HEK293 (cell line): Measurements from ENCODE around the gene HOXA4.

Experiments used
- CTCF ChIA-PET: fragments of 350-600 bp; formaldehyde crosslinking; extraction: SDS; loops from one replicate; lab custom pipeline; 2021; ENCODE audit warnings: antibody characterized with exemption; lab: Yijun Ruan, JAX
- POLR2A ChIA-PET: fragments of 300-600 bp; formaldehyde crosslinking; extraction: SDS; loops from one replicate; lab custom pipeline; 2020; ENCODE audit warnings: antibody characterized with exemption, inconsistent platforms; lab: Yijun Ruan, JAX
- H3K27ac ChIP-seq: fragments of 200-500 bp; sonication (Bioruptor generic); 2 replicates; pipeline ENCODE4 v1.5.1; 2014; ENCODE audit warnings: low read depth, low read length, control low read depth, inconsistent platforms; ENCODE audit errors: extremely low read depth
- H3K36me3 ChIP-seq, 2 experiments: fragments of 200-500 bp in 1 of 2; sonication (Bioruptor generic) in 1 of 2; 1 replicate in 1 of 2; 2 replicates in 1 of 2; pipeline ENCODE4 v1.5.1; 2014 to 2017; ENCODE audit warnings: inconsistent platforms in 2 of 2, low read length in 2 of 2; ENCODE audit not compliant: control insufficient read depth in 2 of 2, insufficient read depth in 1 of 2
- H3K4me1 ChIP-seq: fragments of 200-500 bp; sonication (Bioruptor generic); 2 replicates; pipeline ENCODE4 v1.5.1; 2014; ENCODE audit warnings: mild to moderate bottlenecking, low read length, inconsistent platforms; ENCODE audit not compliant: control insufficient read depth, insufficient read depth
- H3K4me3 ChIP-seq: 2 replicates; pipeline ENCODE4 v1.5.1; 2011; ENCODE audit warnings: low read depth, mild to moderate bottlenecking, control low read depth, low read length, moderate library complexity
- H3K9me3 ChIP-seq: fragments of 200-500 bp; sonication (Bioruptor generic); 2 replicates; pipeline ENCODE4 v1.5.1; 2014; ENCODE audit warnings: low read depth, low read length, inconsistent platforms; ENCODE audit not compliant: control insufficient read depth, insufficient read depth
- BCL11B ChIP-seq: fragments of 450-650 bp; formaldehyde crosslinking; IDR thresholded peaks from 2 replicates; pipeline ENCODE4 v1.5.1; 2016; ENCODE audit warnings: low read depth, missing biosample characterization, missing genetic modification characterization
- HOXC10 ChIP-seq: sonication (generic); formaldehyde crosslinking; IDR thresholded peaks from 2 replicates; pipeline ENCODE4 v1.8.1; 2023; ENCODE audit warnings: mild to moderate bottlenecking, missing genetic modification reagents
- KLF16 ChIP-seq: fragments of 450-650 bp; formaldehyde crosslinking; IDR thresholded peaks from 2 replicates; pipeline ENCODE4 v1.5.1; 2017; ENCODE audit warnings: missing biosample characterization, missing genetic modification characterization
- KLF9 ChIP-seq: fragments of 450-650 bp; formaldehyde crosslinking; IDR thresholded peaks from 2 replicates; pipeline ENCODE4 v1.5.1; 2016; ENCODE audit warnings: missing biosample characterization, missing genetic modification characterization, low read depth
- WT1 ChIP-seq: fragments of 450-650 bp; formaldehyde crosslinking; IDR thresholded peaks from 2 replicates; pipeline ENCODE4 v1.5.1; 2016; ENCODE audit warnings: missing biosample characterization, missing genetic modification characterization
- ZBTB17 ChIP-seq: fragments of 450-650 bp; formaldehyde crosslinking; IDR thresholded peaks from 2 replicates; pipeline ENCODE4 v1.5.1; 2016; ENCODE audit warnings: missing biosample characterization, missing genetic modification characterization
- ZBTB7A ChIP-seq: fragments of 450-650 bp; formaldehyde crosslinking; IDR thresholded peaks from 2 replicates; pipeline ENCODE4 v1.5.1; 2016; ENCODE audit warnings: low read depth, missing biosample characterization, missing genetic modification characterization
- ZNF114 ChIP-seq: fragments of 450-650 bp; formaldehyde crosslinking; IDR thresholded peaks from 2 replicates; pipeline ENCODE4 v1.5.0; 2017; ENCODE audit warnings: missing biosample characterization, missing genetic modification characterization
- ZNF140 ChIP-seq: fragments of 450-650 bp; formaldehyde crosslinking; IDR thresholded peaks from 2 replicates; pipeline ENCODE4 v1.5.1; 2016; ENCODE audit warnings: missing biosample characterization, missing genetic modification characterization
- ZNF24 ChIP-seq: fragments of 450-650 bp; formaldehyde crosslinking; IDR thresholded peaks from 2 replicates; pipeline ENCODE4 v1.5.1; 2016; ENCODE audit warnings: missing biosample characterization, missing genetic modification characterization
- ZNF354C ChIP-seq: fragments of 450-650 bp; formaldehyde crosslinking; IDR thresholded peaks from 2 replicates; pipeline ENCODE4 v1.5.1; 2016; ENCODE audit warnings: missing biosample characterization, missing genetic modification characterization, low read depth, borderline replicate concordance
- ZNF558 ChIP-seq: fragments of 450-650 bp; formaldehyde crosslinking; IDR thresholded peaks from 2 replicates; pipeline ENCODE4 v1.5.1; 2016; ENCODE audit warnings: missing biosample characterization, missing genetic modification characterization
- ZNF600 ChIP-seq: fragments of 450-650 bp; formaldehyde crosslinking; IDR thresholded peaks from 2 replicates; pipeline ENCODE4 v1.5.1; 2016; ENCODE audit warnings: missing biosample characterization, missing genetic modification characterization
- ZNF660 ChIP-seq: fragments of 450-650 bp; IDR thresholded peaks from 2 replicates; pipeline ENCODE4 v1.5.1; 2018; ENCODE audit warnings: missing biosample characterization, mild to moderate bottlenecking, missing genetic modification characterization
- ZNF777 ChIP-seq: fragments of 450-650 bp; formaldehyde crosslinking; IDR thresholded peaks from 2 replicates; pipeline ENCODE4 v1.5.1; 2017; ENCODE audit warnings: missing biosample characterization, missing genetic modification characterization, borderline replicate concordance
- ZNF843 ChIP-seq: fragments of 450-650 bp; formaldehyde crosslinking; IDR thresholded peaks from 2 replicates; pipeline ENCODE4 v1.5.1; 2016; ENCODE audit warnings: missing biosample characterization, missing genetic modification characterization
- TF ChIP-seq, protein P1 (sequence below): fragments of 450-650 bp; formaldehyde crosslinking; IDR thresholded peaks from 2 replicates; pipeline ENCODE4 v1.5.1; 2016; ENCODE audit warnings: missing biosample characterization, missing genetic modification characterization
- TF ChIP-seq, protein P2 (sequence below): fragments of 450-650 bp; formaldehyde crosslinking; IDR thresholded peaks from 2 replicates; pipeline ENCODE4 v1.5.1; 2017; ENCODE audit warnings: missing biosample characterization, missing genetic modification characterization
- TF ChIP-seq, protein P3 (sequence below): fragments of 450-650 bp; formaldehyde crosslinking; IDR thresholded peaks from 2 replicates; pipeline ENCODE4 v1.5.0; 2017; ENCODE audit warnings: missing biosample characterization, missing genetic modification characterization, borderline replicate concordance
- TF ChIP-seq, protein P4 (sequence below): fragments of 450-650 bp; formaldehyde crosslinking; IDR thresholded peaks from 2 replicates; pipeline ENCODE4 v1.5.1; 2016; ENCODE audit warnings: missing biosample characterization, missing genetic modification characterization
- TF ChIP-seq, protein P5 (sequence below): fragments of 450-650 bp; formaldehyde crosslinking; IDR thresholded peaks from 2 replicates; pipeline ENCODE4 v1.5.1; 2016; ENCODE audit warnings: missing biosample characterization, missing genetic modification characterization

Gene HOXA4

DNA sequence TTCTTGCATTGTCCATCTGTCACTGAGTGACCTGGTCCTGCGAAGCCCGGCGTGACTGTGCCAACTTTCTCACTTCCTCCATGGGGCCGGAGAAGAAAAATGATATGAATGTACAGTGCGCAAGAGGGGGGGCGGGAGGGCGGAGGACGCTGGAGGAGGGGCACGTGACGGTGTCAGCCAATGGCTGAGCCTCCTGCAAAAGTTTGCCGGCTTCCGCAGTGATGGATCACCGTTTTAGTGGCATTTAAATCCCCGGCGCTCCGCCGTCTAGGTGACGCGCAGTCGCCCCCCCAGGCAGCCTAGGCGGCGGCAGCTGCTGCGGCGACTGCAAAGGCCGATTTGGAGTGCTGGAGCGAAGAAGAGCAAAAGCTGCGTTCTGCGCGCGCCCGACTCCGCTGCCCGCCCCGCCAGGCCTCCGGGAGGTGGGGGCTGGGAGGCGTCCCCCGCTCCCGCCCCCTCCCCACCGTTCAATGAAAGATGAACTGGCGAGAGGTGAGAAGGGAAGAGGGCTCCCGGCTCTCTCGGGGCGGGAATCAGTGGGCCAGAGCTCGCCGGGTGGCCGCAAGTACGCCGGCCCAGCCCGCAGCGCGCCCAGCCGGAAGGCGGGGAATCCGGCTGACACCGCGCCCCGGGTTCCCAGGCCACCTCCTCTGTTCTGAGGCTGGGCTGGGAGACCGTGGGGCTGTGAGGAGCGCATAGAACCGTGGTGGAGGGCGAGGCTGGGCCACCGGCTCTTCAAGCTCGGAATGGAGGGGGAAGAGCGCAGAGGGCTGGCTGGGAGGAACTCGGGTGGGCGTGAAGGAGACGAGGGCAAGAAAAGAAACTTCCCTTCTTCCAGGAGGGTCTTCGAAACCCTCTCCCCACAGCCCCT is 34.4 kb downstream of the HOXA4 start, which contains the start of gene HOXA1 (continued):
- TF ChIP-seq, protein P1, sequence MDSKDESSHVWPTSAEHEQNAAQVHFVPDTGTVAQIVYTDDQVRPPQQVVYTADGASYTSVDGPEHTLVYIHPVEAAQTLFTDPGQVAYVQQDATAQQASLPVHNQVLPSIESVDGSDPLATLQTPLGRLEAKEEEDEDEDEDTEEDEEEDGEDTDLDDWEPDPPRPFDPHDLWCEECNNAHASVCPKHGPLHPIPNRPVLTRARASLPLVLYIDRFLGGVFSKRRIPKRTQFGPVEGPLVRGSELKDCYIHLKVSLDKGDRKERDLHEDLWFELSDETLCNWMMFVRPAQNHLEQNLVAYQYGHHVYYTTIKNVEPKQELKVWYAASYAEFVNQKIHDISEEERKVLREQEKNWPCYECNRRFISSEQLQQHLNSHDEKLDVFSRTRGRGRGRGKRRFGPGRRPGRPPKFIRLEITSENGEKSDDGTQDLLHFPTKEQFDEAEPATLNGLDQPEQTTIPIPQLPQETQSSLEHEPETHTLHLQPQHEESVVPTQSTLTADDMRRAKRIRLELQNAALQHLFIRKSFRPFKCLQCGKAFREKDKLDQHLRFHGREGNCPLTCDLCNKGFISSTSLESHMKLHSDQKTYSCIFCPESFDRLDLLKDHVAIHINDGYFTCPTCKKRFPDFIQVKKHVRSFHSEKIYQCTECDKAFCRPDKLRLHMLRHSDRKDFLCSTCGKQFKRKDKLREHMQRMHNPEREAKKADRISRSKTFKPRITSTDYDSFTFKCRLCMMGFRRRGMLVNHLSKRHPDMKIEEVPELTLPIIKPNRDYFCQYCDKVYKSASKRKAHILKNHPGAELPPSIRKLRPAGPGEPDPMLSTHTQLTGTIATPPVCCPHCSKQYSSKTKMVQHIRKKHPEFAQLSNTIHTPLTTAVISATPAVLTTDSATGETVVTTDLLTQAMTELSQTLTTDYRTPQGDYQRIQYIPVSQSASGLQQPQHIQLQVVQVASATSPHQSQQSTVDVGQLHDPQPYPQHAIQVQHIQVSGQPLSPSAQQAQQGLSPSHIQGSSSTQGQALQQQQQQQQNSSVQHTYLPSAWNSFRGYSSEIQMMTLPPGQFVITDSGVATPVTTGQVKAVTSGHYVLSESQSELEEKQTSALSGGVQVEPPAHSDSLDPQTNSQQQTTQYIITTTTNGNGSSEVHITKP (tag by site-specific recombination): 0 out of 2 replicates have a peak, but pooled peaks have one; percentile 7
- TF ChIP-seq KLF16 (tag by site-specific recombination) (no peak; the same call in 1 of the 2 replicates), KLF9 (tag by site-specific recombination) (no peak), HOXC10 (0 out of 2 replicates have a peak, but pooled peaks have one; percentile 59), ZNF843 (tag by site-specific recombination) (peak; percentile 35; the same call in 1 of the 2 replicates), ZNF600 (peak; percentile 85), ZNF660 (tag by site-specific recombination) (peak; percentile 55; the same call in 1 of the 2 replicates)
- TF ChIP-seq, protein P2, sequence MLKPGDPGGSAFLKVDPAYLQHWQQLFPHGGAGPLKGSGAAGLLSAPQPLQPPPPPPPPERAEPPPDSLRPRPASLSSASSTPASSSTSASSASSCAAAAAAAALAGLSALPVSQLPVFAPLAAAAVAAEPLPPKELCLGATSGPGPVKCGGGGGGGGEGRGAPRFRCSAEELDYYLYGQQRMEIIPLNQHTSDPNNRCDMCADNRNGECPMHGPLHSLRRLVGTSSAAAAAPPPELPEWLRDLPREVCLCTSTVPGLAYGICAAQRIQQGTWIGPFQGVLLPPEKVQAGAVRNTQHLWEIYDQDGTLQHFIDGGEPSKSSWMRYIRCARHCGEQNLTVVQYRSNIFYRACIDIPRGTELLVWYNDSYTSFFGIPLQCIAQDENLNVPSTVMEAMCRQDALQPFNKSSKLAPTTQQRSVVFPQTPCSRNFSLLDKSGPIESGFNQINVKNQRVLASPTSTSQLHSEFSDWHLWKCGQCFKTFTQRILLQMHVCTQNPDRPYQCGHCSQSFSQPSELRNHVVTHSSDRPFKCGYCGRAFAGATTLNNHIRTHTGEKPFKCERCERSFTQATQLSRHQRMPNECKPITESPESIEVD (tag by site-specific recombination): 0 out of 2 replicates have a peak, but pooled peaks have one; percentile 4
- TF ChIP-seq, protein P3, sequence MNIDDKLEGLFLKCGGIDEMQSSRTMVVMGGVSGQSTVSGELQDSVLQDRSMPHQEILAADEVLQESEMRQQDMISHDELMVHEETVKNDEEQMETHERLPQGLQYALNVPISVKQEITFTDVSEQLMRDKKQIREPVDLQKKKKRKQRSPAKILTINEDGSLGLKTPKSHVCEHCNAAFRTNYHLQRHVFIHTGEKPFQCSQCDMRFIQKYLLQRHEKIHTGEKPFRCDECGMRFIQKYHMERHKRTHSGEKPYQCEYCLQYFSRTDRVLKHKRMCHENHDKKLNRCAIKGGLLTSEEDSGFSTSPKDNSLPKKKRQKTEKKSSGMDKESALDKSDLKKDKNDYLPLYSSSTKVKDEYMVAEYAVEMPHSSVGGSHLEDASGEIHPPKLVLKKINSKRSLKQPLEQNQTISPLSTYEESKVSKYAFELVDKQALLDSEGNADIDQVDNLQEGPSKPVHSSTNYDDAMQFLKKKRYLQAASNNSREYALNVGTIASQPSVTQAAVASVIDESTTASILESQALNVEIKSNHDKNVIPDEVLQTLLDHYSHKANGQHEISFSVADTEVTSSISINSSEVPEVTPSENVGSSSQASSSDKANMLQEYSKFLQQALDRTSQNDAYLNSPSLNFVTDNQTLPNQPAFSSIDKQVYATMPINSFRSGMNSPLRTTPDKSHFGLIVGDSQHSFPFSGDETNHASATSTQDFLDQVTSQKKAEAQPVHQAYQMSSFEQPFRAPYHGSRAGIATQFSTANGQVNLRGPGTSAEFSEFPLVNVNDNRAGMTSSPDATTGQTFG (tag by site-specific recombination): no peak
- TF ChIP-seq, all 188 proteins: peak for 42

DNA sequence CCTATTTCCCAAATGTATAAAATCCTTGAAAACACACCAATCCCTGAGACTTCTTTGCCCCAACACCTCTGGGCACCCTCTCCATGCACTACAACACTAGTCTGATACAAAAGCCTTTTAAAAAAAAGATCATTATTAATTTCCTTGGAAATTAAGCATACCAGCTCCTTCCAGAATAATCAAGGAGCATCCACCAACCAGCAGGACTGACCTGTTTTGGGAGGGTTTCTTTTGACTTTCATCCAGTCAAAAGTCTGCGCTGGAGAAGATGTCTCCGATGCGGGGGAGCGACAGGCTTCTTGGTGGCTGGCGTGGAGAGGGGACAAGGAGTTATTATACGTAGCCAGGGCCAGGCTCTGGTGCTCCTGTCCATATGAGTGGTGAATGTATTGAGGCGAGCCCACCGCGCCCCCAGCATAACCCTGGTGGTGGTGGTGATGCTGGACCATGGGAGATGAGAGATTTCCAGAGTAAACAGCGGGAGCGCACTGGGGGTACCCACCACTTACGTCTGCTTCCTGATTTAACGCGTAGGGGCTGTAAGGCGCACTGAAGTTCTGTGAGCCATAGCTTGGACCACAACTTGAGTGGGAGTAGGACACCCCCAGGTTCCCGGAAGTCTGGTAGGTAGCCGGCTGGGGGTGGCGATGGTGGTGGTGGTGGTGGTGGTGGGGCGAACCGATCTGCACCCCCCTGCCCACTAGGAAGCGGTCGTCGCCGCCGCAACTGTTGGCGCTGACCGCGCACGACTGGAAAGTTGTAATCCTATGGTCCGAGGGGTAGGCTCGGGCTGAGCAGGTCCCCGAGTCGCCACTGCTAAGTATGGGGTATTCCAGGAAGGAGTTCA is 35.3 kb downstream of the HOXA4 start:
- Histone ChIP-seq H3K4me3 (peak overlapping the region; percentile 79), H3K4me1 (peaks cover 47% of the 10 kb centered on the region), H3K9me3 (no peaks in the 10 kb centered on the region), H3K27ac (peak overlapping the region; percentile 65; the same call in 1 of the 2 replicates), H3K36me3 (peaks cover 8 to 14% of the 10 kb centered on the region in 2 experiments; a peak in 2 of 3 replicates)
- CTCF ChIA-PET: interaction anchor here (0.8 to 2.0 kb wide), 6 partner anchors 10 to 408 kb away, joined by 3 to 11 read pairs (median 6); partner anchors contain the start of gene HOXA5
- POLR2A ChIA-PET: interaction anchor here (1.4 to 4.3 kb wide), 8 partner anchors 15 to 240 kb away, joined by 3 to 32 read pairs (median 14); partner anchors contain the start of genes HOXA4, HOXA6 and SKAP2
- TF ChIP-seq ZNF558 (no peak), BCL11B (tag by site-specific recombination) (no peak), ZBTB7A (tag by site-specific recombination) (no peak), ZNF354C (tag by site-specific recombination) (no peak), ZBTB17 (no peak), WT1 (tag by site-specific recombination) (no peak), ZNF777 (tag by site-specific recombination) (0 out of 2 replicates have a peak, but pooled peaks have one; percentile 56), ZNF114 (no peak), ZNF140 (tag by site-specific recombination) (no peak), ZNF24 (tag by site-specific recombination) (no peak)
- TF ChIP-seq, protein P4, sequence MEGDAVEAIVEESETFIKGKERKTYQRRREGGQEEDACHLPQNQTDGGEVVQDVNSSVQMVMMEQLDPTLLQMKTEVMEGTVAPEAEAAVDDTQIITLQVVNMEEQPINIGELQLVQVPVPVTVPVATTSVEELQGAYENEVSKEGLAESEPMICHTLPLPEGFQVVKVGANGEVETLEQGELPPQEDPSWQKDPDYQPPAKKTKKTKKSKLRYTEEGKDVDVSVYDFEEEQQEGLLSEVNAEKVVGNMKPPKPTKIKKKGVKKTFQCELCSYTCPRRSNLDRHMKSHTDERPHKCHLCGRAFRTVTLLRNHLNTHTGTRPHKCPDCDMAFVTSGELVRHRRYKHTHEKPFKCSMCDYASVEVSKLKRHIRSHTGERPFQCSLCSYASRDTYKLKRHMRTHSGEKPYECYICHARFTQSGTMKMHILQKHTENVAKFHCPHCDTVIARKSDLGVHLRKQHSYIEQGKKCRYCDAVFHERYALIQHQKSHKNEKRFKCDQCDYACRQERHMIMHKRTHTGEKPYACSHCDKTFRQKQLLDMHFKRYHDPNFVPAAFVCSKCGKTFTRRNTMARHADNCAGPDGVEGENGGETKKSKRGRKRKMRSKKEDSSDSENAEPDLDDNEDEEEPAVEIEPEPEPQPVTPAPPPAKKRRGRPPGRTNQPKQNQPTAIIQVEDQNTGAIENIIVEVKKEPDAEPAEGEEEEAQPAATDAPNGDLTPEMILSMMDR (tag by site-specific recombination): no peak
- TF ChIP-seq, protein P5, sequence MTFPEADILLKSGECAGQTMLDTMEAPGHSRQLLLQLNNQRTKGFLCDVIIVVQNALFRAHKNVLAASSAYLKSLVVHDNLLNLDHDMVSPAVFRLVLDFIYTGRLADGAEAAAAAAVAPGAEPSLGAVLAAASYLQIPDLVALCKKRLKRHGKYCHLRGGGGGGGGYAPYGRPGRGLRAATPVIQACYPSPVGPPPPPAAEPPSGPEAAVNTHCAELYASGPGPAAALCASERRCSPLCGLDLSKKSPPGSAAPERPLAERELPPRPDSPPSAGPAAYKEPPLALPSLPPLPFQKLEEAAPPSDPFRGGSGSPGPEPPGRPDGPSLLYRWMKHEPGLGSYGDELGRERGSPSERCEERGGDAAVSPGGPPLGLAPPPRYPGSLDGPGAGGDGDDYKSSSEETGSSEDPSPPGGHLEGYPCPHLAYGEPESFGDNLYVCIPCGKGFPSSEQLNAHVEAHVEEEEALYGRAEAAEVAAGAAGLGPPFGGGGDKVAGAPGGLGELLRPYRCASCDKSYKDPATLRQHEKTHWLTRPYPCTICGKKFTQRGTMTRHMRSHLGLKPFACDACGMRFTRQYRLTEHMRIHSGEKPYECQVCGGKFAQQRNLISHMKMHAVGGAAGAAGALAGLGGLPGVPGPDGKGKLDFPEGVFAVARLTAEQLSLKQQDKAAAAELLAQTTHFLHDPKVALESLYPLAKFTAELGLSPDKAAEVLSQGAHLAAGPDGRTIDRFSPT: peak; percentile 64
